IMR-90 (cell line): ENCODE results near the gene RASSF10.

ENCODE experiments used
- CEBPB ChIP-seq: IDR thresholded peaks from 2 replicates; pipeline ENCODE4 v1.6.1; 2012; ENCODE audit warnings: low read depth, low read length, improper control_type of control experiment
- POLR2A ChIP-seq: IDR thresholded peaks from 2 replicates; pipeline ENCODE4 v1.6.1; 2012; ENCODE audit warnings: mild to moderate bottlenecking, low read depth, low read length
- RAD21 ChIP-seq: IDR thresholded peaks from 2 replicates; pipeline ENCODE4 v1.6.1; 2012; ENCODE audit warnings: low read length, improper control_type of control experiment
- RFX5 ChIP-seq: IDR thresholded peaks from 2 replicates; pipeline ENCODE4 v1.8.0; 2012; ENCODE audit warnings: low read depth, mild to moderate bottlenecking, low read length, moderate library complexity
- TF ChIP-seq, protein P1 (sequence below): conservative IDR thresholded peaks from 2 replicates; pipeline ENCODE4 v1.5.1; 2012; ENCODE audit warnings: mild to moderate bottlenecking, low read depth, low read length, improper control_type of control experiment

DNA sequence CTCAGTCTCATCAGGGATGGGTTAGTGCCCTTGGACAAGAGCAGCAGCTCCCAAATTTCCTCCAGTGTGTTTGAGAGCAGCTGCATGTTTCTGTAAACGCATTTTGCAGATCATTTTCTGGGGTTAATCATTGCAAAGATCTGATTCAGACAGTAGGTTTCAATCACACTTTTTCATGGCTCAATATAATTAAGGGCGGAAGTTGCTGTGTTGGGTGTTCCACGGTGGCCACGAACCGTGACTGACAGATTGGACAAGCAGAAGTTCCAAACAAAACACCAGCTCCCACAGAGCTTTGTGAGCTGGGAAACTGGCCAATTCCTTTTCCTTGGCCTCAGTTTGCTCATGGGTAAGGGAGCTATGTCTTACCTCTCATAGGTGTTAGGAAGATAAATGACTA lies 8.4 kb upstream of the RASSF10 start:
- TF ChIP-seq, protein P1, sequence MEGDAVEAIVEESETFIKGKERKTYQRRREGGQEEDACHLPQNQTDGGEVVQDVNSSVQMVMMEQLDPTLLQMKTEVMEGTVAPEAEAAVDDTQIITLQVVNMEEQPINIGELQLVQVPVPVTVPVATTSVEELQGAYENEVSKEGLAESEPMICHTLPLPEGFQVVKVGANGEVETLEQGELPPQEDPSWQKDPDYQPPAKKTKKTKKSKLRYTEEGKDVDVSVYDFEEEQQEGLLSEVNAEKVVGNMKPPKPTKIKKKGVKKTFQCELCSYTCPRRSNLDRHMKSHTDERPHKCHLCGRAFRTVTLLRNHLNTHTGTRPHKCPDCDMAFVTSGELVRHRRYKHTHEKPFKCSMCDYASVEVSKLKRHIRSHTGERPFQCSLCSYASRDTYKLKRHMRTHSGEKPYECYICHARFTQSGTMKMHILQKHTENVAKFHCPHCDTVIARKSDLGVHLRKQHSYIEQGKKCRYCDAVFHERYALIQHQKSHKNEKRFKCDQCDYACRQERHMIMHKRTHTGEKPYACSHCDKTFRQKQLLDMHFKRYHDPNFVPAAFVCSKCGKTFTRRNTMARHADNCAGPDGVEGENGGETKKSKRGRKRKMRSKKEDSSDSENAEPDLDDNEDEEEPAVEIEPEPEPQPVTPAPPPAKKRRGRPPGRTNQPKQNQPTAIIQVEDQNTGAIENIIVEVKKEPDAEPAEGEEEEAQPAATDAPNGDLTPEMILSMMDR: no peak
- TF ChIP-seq CEBPB (no peak), RFX5 (no peak), POLR2A (no peak), RAD21 (no peak)
